Right lobe of liver (tissue), 4 donors: ENCODE results near the gene UTF1.

Experiments used
- POLR2A ChIP-seq: fragments of 450-650 bp; IDR thresholded peaks from one replicate; pipeline ENCODE4 v1.6.1; 2017; ENCODE audit warnings: antibody characterized with exemption, mild to moderate bottlenecking
- TF ChIP-seq, protein P1 (sequence below), 4 donors: fragments of 200-600 bp in 3 of 4; fragments of 450-650 bp in 1 of 4; IDR thresholded peaks; one replicate each; pipeline versions ENCODE4 v1.5.1 to v1.8.0; 2016 to 2022; ENCODE audit warnings: antibody characterized with exemption in 4 of 4, mild to moderate bottlenecking in 2 of 4
- donor health status: DM: no; HTN: no; CAD: no.
- donor health status: DM: no; HTN: no; CAD: no.
- donor health status: DM: no; HTN: yes; CAD: no.

DNA sequence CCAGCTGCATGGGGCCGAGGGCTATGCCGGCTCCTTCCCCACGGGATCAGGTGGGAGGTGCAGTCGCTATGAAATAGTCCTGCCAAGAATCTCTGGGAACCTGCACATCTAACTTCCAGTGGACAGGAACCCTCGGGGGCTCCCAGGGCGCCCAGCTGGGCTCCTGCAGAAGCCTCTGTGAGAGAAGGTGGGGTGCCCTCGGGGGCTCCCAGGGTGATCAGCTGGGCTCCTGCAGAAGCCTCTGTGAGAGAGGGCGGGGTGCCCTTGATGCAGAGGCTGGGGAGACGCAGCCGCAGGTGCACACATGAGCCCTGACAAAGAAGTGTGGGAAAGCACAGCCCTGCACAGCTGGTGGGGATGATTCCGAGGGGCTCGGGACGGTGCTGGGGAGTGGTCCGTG is 13.6 kb downstream of the UTF1 start:
- TF ChIP-seq, protein P1, sequence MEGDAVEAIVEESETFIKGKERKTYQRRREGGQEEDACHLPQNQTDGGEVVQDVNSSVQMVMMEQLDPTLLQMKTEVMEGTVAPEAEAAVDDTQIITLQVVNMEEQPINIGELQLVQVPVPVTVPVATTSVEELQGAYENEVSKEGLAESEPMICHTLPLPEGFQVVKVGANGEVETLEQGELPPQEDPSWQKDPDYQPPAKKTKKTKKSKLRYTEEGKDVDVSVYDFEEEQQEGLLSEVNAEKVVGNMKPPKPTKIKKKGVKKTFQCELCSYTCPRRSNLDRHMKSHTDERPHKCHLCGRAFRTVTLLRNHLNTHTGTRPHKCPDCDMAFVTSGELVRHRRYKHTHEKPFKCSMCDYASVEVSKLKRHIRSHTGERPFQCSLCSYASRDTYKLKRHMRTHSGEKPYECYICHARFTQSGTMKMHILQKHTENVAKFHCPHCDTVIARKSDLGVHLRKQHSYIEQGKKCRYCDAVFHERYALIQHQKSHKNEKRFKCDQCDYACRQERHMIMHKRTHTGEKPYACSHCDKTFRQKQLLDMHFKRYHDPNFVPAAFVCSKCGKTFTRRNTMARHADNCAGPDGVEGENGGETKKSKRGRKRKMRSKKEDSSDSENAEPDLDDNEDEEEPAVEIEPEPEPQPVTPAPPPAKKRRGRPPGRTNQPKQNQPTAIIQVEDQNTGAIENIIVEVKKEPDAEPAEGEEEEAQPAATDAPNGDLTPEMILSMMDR (IDR thresholded peaks at IDR 0.05), result no peak
- TF ChIP-seq POLR2A, result no peak
